Trophoblast cell (in vitro differentiated cells and primary cell): ENCODE data around the gene WNT3.

Source experiments
- DNase-seq, 2 donors: peaks; one replicate each; pipeline ENCODE4 v3.0.0-alpha.2; 2016
- H2AFZ ChIP-seq: 2 replicates; pipeline ENCODE4 v1.6.1; 2013; ENCODE audit warnings: low read length, moderate library complexity, mild to moderate bottlenecking; ENCODE audit not compliant: insufficient read depth, poor library complexity
- H2AK5ac ChIP-seq: 2 replicates; pipeline ENCODE4 v1.6.1; 2013; ENCODE audit warnings: mild to moderate bottlenecking, low read length
- H2BK120ac ChIP-seq: 2 replicates; pipeline ENCODE4 v1.6.1; 2013; ENCODE audit warnings: low read length, mild to moderate bottlenecking, moderate library complexity; ENCODE audit not compliant: insufficient read depth, poor library complexity
- H2BK12ac ChIP-seq: 2 replicates; pipeline ENCODE4 v1.6.1; 2013; ENCODE audit warnings: mild to moderate bottlenecking, low read length, moderate library complexity
- H2BK5ac ChIP-seq: 2 replicates; pipeline ENCODE4 v1.6.1; 2013; ENCODE audit warnings: low read length, low read depth, moderate library complexity, mild to moderate bottlenecking; ENCODE audit not compliant: poor library complexity
- H3K14ac ChIP-seq: 2 replicates; pipeline ENCODE4 v1.6.1; 2013; ENCODE audit warnings: mild to moderate bottlenecking, low read length
- H3K18ac ChIP-seq: 2 replicates; pipeline ENCODE4 v1.6.1; 2013; ENCODE audit warnings: mild to moderate bottlenecking, low read length
- H3K23ac ChIP-seq: 2 replicates; pipeline ENCODE4 v1.6.1; 2013; ENCODE audit warnings: low read length
- H3K27ac ChIP-seq: 2 replicates; pipeline ENCODE4 v1.5.1; 2013; ENCODE audit warnings: low read depth, mild to moderate bottlenecking, inconsistent platforms, low read length, moderate library complexity
- H3K27me3 ChIP-seq: 2 replicates; pipeline ENCODE4 v1.6.1; 2013; ENCODE audit warnings: inconsistent platforms, mild to moderate bottlenecking, low read length, moderate library complexity; ENCODE audit not compliant: insufficient read depth
- H3K36me3 ChIP-seq, 2 experiments: 1 replicate in 1 of 2; 2 replicates in 1 of 2; pipeline ENCODE4 v1.6.1; 2013; ENCODE audit warnings: low read length in 2 of 2, mild to moderate bottlenecking in 2 of 2, moderate library complexity in 1 of 2; ENCODE audit not compliant: insufficient read depth in 2 of 2, control insufficient read depth in 1 of 2
- H3K4ac ChIP-seq: 2 replicates; pipeline ENCODE4 v1.6.1; 2013; ENCODE audit warnings: low read depth, mild to moderate bottlenecking, low read length, moderate library complexity
- H3K4me1 ChIP-seq, 2 experiments: 1 replicate in 1 of 2; 2 replicates in 1 of 2; pipeline ENCODE4 v1.6.1; 2013; ENCODE audit warnings: low read length in 2 of 2, mild to moderate bottlenecking in 2 of 2, moderate library complexity in 1 of 2; ENCODE audit not compliant: insufficient read depth in 2 of 2, control insufficient read depth in 1 of 2
- H3K4me2 ChIP-seq: 2 replicates; pipeline ENCODE4 v1.6.1; 2013; ENCODE audit warnings: inconsistent platforms, mild to moderate bottlenecking, low read length, moderate library complexity
- H3K4me3 ChIP-seq: 2 replicates; pipeline ENCODE4 v1.5.1; 2013; ENCODE audit warnings: mild to moderate bottlenecking, low read depth, low read length, inconsistent platforms
- H3K79me1 ChIP-seq: one replicate; pipeline ENCODE4 v1.6.1; 2013; ENCODE audit warnings: low read length
- H3K79me2 ChIP-seq: 2 replicates; pipeline ENCODE4 v1.6.1; 2013; ENCODE audit warnings: low read length, mild to moderate bottlenecking; ENCODE audit not compliant: control insufficient read depth, insufficient read depth, poor library complexity
- H3K9ac ChIP-seq: 2 replicates; pipeline ENCODE4 v1.6.1; 2013; ENCODE audit warnings: mild to moderate bottlenecking, low read length
- H3K9me3 ChIP-seq: 2 replicates; pipeline ENCODE4 v1.6.1; 2013; ENCODE audit warnings: low read depth, mild to moderate bottlenecking, control low read depth, inconsistent platforms, low read length; ENCODE audit not compliant: insufficient read depth
- H4K12ac ChIP-seq: 2 replicates; pipeline ENCODE4 v1.6.1; 2013; ENCODE audit warnings: low read depth, mild to moderate bottlenecking, low read length, moderate library complexity
- H4K8ac ChIP-seq: 2 replicates; pipeline ENCODE4 v1.6.1; 2013; ENCODE audit warnings: low read depth, mild to moderate bottlenecking, low read length, moderate library complexity
- H4K91ac ChIP-seq: one replicate; pipeline ENCODE4 v1.6.1; 2013; ENCODE audit warnings: low read depth, mild to moderate bottlenecking, low read length, moderate library complexity
- WGBS: extraction: QIAGEN DNeasy Blood & Tissue Kit; methylation state at CpG from one replicate; pipeline ENCODE4 v1.1.7; 2013; ENCODE audit warnings: missing lambda C conversion rate; ENCODE audit not compliant: insufficient read length, insufficient coverage; ENCODE audit errors: extremely low coverage; 5-methylcytosine and 5-hydroxymethylcytosine counted together

The WNT3 gene

GRCh38 chr17:46790216-46790615 is 28.3 kb downstream of the WNT3 start:
- Histone ChIP-seq H3K79me2 (peaks cover 4% of the 10 kb centered on the region), H4K91ac (no peak overlapping the region), H2BK12ac (no peak overlapping the region), H4K8ac (no peak overlapping the region), H2AK5ac (no peak overlapping the region), H2BK5ac (no peak overlapping the region), H3K4me2 (no peak overlapping the region), H3K23ac (no peak overlapping the region), H3K4ac (no peak overlapping the region), H3K27ac (no peak overlapping the region), H3K4me1 (peaks cover 16 to 19% of the 10 kb centered on the region in 2 experiments), H3K14ac (no peak overlapping the region), H3K9ac (no peak overlapping the region), H3K27me3 (no peaks in the 10 kb centered on the region), H3K79me1 (peaks cover 9% of the 10 kb centered on the region), H2AFZ (no peak overlapping the region), H3K4me3 (no peak overlapping the region), H4K12ac (no peak overlapping the region), H3K36me3 (no peaks in the 10 kb centered on the region), H2BK120ac (no peak overlapping the region), H3K18ac (no peak overlapping the region), H3K9me3 (peaks cover 7% of the 10 kb centered on the region)
- no CpG with 5 or more reads among the region's 3 CpGs for whole genome bisulfite sequencing
- no peak for DNase-seq

GRCh38 chr17:46789610-46790009 is 28.9 kb downstream of the WNT3 start:
- Histone ChIP-seq H3K14ac (no peak overlapping the region), H4K12ac (no peak overlapping the region), H3K23ac (no peak overlapping the region), H2BK12ac (no peak overlapping the region), H3K27ac (no peak overlapping the region), H2AK5ac (no peak overlapping the region), H2BK120ac (no peak overlapping the region), H2BK5ac (no peak overlapping the region), H3K4me3 (no peak overlapping the region), H4K91ac (no peak overlapping the region), H3K36me3 (no peaks in the 10 kb centered on the region), H3K9ac (no peak overlapping the region), H2AFZ (no peak overlapping the region), H3K18ac (no peak overlapping the region), H3K4ac (no peak overlapping the region), H3K9me3 (peaks cover 7% of the 10 kb centered on the region), H3K4me2 (no peak overlapping the region), H3K79me1 (peaks cover 10% of the 10 kb centered on the region), H3K4me1 (peaks cover 17 to 19% of the 10 kb centered on the region in 2 experiments), H3K27me3 (no peaks in the 10 kb centered on the region), H3K79me2 (peaks cover 4% of the 10 kb centered on the region), H4K8ac (no peak overlapping the region)
- WGBS = no CpG with 5 or more reads among the region's 8 CpGs
- DNase-seq = no peak

- Histone ChIP-seq H3K9ac (no peak overlapping the region), H3K4me2 (no peak overlapping the region), H4K8ac (no peak overlapping the region), H2AFZ (no peak overlapping the region), H3K79me2 (peaks cover 4% of the 10 kb centered on the region), H4K12ac (no peak overlapping the region), H3K4me3 (no peak overlapping the region), H3K14ac (no peak overlapping the region), H2BK12ac (no peak overlapping the region), H3K36me3 (no peaks in the 10 kb centered on the region), H3K27ac (no peak overlapping the region), H2AK5ac (no peak overlapping the region), H2BK5ac (no peak overlapping the region), H3K4ac (no peak overlapping the region), H3K79me1 (peaks cover 10% of the 10 kb centered on the region), H3K4me1 (peaks cover 17 to 19% of the 10 kb centered on the region in 2 experiments), H3K23ac (no peak overlapping the region), H3K18ac (no peak overlapping the region), H3K9me3 (peaks cover 7% of the 10 kb centered on the region), H2BK120ac (no peak overlapping the region), H4K91ac (no peak overlapping the region), H3K27me3 (no peaks in the 10 kb centered on the region)
- no peak for DNase-seq
- WGBS = no CpG with 5 or more reads among the region's 7 CpGs
Observed at GRCh38 chr17:46788796-46789195, 29.7 kb downstream of the WNT3 start.

- no peak overlapping the region for H4K12ac ChIP-seq
- H3K4me3 ChIP-seq = no peak overlapping the region
- no peaks in the 10 kb centered on the region for H3K36me3 ChIP-seq
- H3K4me1 ChIP-seq = peaks cover 17 to 19% of the 10 kb centered on the region in 2 experiments
- no CpG with 5 or more reads among the region's 5 CpGs for WGBS
- H2BK12ac ChIP-seq = no peak overlapping the region
- no peaks in the 10 kb centered on the region for H3K27me3 ChIP-seq
- H4K8ac ChIP-seq = no peak overlapping the region
- no peak overlapping the region for H3K18ac ChIP-seq
- H3K9me3 ChIP-seq = peaks cover 7% of the 10 kb centered on the region
- H3K4me2 ChIP-seq = no peak overlapping the region
- H2AFZ ChIP-seq = no peak overlapping the region
- no peak overlapping the region for H2BK5ac ChIP-seq
- peaks cover 4% of the 10 kb centered on the region for H3K79me2 ChIP-seq
- H3K14ac ChIP-seq = no peak overlapping the region
- H3K4ac ChIP-seq = no peak overlapping the region
- DNase-seq = no peak
- H4K91ac ChIP-seq = no peak overlapping the region
- no peak overlapping the region for H3K9ac ChIP-seq
- H3K23ac ChIP-seq = no peak overlapping the region
- no peak overlapping the region for H3K27ac ChIP-seq
- peaks cover 10% of the 10 kb centered on the region for H3K79me1 ChIP-seq
- H2AK5ac ChIP-seq = no peak overlapping the region
- H2BK120ac ChIP-seq = no peak overlapping the region
Observed at GRCh38 chr17:46788300-46788699, 30.2 kb downstream of the WNT3 start.
